KBM-7 (cell line): ENCODE data around the gene RYR3.
A peak's percentile ranks its signal among the peaks of the same experiment; 100 is the strongest.

ENCODE experiments used
- DNase-seq: peaks from one replicate; pipeline ENCODE4 v3.0.0-alpha.2; 2015
- in situ Hi-C: fragments of 300-500 bp; cut with MboI; formaldehyde crosslinking; loops from 2 replicates; pipeline ENCODE4 v1.14.3; 2020; ENCODE audit warnings: low sequenced_read_pairs, low pct_unique_long_range_greater_than_20kb, mixed read lengths

The RYR3 gene

GRCh38 chr15:33710748-33711147 is 400.0 kb downstream of the RYR3 start:
- in situ Hi-C loops, result no loop called here
- DNase-seq, result no peak

GRCh38 chr15:33716025-33716424 is 405.3 kb downstream of the RYR3 start:
- in situ Hi-C loops, result no loop called here
- DNase-seq, result no peak

DNA sequence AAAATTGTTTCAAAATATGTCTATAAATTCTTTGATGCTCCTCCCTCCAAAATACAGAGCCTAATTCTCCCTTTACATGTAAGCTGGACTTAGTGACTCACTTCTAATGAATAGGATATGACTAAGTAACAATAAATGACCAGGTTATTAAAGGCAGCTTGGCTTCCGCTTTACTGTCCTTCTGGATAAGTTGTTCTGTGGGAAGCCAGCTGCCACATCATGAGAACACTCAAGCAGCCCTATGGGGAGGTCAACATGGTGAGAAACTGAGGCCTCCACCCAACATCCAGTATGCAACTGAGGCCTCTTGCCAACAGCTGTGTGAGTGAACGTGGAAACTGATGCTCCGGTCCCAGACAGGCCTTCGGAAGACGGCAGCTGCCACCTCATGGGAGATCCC is 410.2 kb downstream of the RYR3 start:
- in situ Hi-C loops, result no loop called here
- DNase-seq, result no peak

DNA sequence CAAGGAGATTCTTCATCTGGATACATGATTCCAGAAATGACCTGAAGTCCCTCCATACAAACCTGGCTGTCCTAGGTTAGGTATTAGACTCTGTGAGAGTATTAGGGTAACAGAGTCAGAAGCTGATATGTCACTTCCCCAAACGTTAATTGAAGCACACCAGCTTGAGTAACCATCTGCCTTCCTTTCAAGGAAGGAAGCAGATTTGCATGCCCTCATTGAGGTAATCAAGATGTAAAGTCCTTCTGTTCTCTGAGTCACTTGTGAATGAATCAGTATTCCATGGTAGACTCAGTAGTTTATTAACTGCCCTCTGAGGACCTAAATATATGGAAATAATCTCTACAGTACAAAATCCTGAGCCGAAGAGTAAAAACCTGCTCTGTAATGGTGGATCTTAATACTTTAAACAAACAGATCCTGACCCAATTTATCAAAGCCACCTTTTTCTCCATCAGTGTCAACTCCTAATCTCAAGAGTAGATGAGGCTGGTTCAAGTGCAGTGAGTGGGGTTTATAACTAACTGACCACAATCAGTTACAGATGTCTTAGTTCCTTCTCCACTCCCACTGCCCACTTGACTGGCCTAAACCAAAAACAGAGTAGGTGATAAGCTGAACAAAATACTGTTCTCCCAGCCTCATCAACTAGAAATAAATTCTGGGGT is 411.4 kb downstream of the RYR3 start:
- in situ Hi-C loops, result no loop called here
- DNase-seq, result no peak

DNA sequence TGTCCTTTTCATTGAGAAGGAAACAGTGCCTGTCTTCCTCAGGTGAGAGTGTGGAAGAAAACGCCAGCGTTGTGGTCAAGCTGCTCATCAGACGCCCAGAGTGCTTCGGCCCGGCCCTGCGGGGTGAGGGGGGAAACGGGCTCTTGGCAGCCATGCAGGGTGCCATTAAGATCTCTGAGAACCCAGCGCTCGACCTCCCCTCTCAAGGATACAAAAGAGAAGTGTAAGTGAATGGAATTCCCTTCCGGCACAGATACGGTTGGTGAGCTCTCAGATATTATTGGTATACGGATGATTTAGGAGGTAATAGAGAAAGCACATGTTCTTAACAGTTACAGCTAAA is 411.9 kb downstream of the RYR3 start:
- DNase-seq, result no peak
- in situ Hi-C loops, result no loop called here

DNA sequence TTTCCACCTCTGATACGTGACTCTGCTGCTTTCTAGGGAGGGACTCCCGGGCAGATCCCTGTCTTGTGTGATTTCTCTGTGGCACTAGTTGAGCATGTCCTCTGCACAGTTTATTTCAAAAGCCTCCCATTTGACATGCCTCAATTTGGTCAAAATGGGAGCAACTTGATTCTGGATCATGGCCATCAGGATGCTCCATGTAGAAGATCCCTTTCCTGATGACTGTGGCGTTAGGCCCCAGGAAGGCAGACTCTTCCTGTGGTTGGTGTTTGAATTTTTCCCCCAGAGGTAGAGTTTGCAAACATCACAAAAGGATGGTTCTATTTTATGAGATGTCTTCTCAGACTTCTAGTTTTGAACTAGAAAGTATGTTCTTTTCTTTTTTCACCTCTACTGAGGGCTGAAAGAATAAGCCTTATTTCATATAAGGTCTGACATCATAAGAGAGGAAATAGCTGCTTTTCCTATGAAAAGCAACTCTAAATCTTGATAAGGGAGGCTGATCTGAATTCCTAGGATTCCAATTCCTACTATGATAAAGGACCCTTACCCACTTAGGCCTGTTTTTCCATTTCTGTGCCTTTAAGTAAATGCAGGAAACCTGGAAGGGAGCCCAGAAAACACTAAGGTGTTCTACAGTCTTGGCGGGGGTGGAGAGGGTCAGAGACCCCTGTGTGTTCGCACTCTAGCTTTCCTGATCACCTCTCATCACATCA is 413.7 kb downstream of the RYR3 start:
- DNase-seq, result no peak
- in situ Hi-C loops, result loop anchor here (25.0 kb wide), 1 partner anchor 263 kb away; no protein-coding TSS in a partner anchor

- in situ Hi-C loops, result loop anchor here (25.0 kb wide), 1 partner anchor 258 kb away; no protein-coding TSS in a partner anchor
- no peak for DNase-seq
Measured at GRCh38 chr15:33729653-33730052, 418.9 kb downstream of the RYR3 start.

DNA sequence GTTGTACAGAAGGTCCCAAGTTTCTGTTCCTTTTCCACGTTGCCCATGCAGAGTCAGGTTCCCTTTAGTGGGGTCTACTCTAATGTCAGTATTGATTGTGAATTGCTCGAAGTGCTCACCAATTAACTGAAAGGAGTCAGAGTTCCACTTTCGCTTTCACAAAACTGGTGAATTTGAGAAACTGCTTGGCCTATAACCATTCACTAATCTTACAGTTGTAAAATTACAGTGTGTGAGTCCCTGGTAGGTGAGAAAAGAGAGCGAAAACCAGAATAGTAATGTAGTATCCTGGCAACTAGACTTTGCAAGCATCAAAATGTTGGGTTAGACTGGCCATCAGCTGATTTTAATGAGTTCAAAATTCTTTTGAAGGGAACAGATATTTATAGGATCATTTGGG is 420.0 kb downstream of the RYR3 start:
- in situ Hi-C loops, result loop anchor here (25.0 kb wide), 1 partner anchor 256 kb away; no protein-coding TSS in a partner anchor
- no peak for DNase-seq

DNA sequence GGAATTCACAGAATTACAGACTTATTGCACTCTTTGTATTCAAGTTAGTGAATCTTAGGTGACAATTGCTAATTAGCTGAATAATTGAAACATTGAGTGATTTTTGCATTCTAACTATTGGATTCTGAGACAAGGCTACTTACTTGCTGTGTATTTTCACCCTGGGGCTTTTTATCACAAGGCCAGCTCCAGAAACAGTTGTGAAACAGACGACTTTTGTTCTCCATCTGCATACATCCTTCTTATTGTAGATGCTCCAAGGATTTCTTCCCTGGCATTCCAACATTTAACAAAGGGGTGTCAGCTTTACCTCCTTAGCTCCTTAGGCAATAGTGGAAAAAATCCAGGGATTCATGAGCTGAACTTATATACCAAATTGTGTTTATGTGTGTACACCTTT is 424.4 kb downstream of the RYR3 start:
- DNase-seq, result no peak
- in situ Hi-C loops, result loop anchor here (25.0 kb wide), 1 partner anchor 252 kb away; no protein-coding TSS in a partner anchor

DNA sequence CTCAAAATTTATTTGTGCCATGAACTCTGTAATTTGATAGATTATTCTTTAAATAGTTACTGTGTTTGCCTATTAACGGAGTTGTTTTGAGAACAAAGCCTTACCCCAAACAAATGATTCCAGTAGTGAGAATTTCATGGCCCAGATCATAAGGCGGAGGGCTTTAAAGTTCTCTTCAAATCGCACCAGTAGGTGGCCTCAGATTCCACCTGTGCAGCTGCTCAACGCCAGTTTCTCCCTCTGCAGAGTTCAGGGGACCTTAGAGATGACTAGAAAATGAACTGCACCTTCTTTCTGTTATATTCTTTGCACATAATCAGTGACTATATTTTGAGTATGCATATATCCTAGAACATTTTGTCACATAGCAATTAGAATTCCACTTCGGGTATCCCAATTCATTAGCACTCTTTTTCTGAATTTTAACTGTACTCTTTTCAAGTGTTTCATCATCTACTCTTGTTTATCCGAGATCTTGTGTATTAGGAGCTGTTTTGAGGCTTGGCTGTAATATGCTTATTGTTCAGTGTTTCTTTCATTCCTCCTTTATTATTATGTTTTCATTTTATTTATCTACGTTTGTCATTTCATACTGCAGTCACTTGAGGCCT is 425.0 kb downstream of the RYR3 start:
- in situ Hi-C loops, result loop anchor here (25.0 kb wide), 1 partner anchor 252 kb away; no protein-coding TSS in a partner anchor
- DNase-seq, result peak; percentile 34

DNA sequence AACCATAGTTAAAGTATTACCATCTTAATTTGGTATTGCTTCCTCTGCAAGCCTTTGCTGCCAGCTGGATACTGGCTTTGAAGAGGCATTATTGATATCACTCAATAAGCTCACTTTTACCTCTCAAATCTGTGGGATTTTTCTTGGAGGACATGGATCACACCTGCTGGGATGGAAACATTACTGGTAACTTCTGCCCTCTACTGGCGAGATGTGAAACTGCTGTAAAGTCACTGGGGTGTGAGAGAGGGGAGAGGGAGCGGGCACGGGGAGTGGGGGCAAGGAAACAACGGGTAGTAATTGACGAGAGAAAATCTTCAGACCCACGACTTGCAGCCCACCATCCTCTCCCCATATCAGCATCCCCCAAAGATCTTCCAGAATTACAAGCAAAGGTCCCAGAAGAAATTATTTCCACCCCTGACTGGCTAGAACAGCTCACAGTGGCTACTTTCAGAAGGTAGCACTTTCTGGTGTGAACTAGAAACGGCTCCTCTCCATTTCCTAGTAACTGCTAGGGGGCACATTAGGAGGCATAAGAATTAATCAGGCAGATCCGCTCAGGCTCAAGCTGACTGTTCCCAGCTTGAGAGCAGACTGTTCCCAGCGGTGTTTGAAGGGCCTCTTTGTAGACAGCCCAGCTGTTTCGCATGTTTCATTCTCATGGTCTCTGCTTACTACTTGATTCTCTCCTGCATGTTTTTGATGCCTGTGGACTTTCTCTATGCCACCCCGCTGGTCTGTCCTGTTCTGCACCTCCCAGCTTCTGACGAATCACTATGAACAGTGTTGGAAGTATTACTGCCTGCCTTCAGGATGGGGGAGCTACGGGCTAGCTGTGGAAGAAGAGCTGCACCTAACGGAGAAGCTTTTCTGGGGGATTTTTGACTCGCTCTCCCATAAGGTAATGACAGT is 427.2 kb downstream of the RYR3 start:
- DNase-seq, result peak; percentile 58
- in situ Hi-C loops, result loop anchor here (25.0 kb wide), 1 partner anchor 249 kb away; no protein-coding TSS in a partner anchor

- DNase-seq, result no peak
- in situ Hi-C loops, result loop anchor here (25.0 kb wide), 1 partner anchor 248 kb away; no protein-coding TSS in a partner anchor
Measured at GRCh38 chr15:33738941-33739664, 428.3 kb downstream of the RYR3 start.

DNA sequence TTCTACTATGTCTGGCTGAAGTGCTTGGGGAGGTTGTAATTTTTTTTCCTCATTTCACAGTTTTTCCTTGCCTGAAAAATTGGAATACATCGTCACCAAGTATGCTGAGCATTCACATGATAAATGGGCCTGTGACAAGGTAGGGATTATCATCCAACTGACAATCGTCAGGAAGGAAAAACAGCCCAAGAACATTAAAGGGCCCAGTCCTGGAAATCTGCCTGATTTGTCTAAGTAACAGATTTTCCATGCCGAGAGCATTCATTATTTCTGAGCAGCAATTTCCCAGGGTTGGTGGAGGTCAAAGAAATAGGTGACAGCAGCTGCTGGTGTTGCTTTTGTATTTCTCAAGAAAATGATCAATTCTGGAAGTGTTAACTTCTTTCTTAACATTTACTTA is 431.5 kb downstream of the RYR3 start:
- no peak for DNase-seq
- in situ Hi-C loops, result loop anchor here (25.0 kb wide), 1 partner anchor 245 kb away; no protein-coding TSS in a partner anchor

DNA sequence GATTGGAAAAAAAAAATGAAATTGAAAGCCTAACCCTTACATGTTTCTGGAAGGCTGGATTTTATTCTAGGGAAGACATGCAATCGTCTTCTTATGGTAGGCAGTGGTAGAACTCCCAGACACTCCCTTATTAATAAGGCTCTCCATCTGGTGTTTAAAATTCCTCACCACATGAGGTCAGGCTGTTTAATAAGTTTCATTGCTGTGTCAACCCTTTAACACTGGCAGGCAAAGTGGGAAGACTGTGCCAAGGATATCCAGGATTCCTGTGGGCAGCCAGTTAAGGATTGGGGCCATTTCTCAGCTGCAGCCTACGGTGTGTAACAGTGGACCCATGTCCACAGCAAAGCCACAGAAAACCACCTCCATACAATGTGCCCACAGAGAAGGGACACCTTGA is 432.0 kb downstream of the RYR3 start:
- in situ Hi-C loops, result loop anchor here (25.0 kb wide), 1 partner anchor 245 kb away; no protein-coding TSS in a partner anchor
- DNase-seq, result no peak

DNA sequence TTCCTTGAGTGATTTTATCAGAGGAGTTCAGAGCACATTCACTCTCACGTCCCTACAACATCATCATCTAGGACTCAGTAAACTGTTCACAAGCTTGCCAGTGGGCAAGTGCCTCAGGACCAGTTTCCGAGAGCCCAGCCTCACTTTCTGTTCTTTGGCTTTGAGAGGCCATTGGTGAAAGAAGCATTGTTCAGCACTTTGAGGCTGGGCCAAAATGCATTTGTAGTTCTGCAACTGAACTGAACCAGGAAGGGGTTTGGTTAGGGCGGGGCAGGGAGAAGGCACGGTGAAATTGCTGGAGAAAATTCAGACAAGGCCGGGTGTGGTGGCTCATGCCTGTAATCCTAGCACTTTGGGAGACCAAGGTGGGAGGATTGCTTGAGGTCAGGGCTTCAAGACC is 435.4 kb downstream of the RYR3 start:
- in situ Hi-C loops, result loop anchor here (25.0 kb wide), 1 partner anchor 241 kb away; no protein-coding TSS in a partner anchor
- no peak for DNase-seq

DNA sequence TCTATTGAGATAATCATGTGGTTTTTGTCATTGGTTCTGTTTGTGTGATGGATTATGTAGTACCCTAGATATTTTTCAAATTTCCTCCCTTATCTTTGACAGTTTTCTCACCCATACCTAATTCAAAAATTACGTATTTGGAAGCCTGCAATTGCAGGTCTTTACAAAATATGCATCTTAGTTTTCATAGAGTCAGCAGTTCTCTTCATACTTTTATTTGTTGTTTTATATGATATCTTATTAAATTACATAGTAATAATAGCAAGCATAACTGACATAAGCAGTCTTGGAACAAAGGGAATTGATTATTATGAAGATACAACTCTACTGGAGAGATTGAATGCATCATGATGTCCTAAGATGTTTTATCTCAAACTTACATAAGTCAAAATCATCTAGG is 442.2 kb downstream of the RYR3 start:
- in situ Hi-C loops, result no loop called here
- DNase-seq, result no peak

DNA sequence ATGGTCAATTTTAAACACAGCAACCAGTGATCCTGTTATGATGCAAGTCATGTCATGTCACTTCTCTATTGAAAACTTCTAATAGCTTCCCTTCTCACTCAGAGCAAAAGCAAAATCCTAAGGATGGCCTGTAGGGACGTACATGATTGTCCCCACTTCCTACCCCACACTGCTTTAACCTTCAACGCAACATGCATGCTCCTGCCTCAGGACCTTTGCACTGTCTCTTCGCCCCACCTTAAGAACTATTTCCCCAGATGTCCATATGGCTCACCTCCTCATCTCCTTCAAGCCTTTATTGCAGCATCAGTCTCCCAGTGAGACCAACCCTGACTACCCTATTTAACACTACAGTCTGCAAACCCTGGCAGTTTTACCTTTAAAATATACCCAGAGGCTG is 443.5 kb downstream of the RYR3 start:
- in situ Hi-C loops, result no loop called here
- no peak for DNase-seq

DNA sequence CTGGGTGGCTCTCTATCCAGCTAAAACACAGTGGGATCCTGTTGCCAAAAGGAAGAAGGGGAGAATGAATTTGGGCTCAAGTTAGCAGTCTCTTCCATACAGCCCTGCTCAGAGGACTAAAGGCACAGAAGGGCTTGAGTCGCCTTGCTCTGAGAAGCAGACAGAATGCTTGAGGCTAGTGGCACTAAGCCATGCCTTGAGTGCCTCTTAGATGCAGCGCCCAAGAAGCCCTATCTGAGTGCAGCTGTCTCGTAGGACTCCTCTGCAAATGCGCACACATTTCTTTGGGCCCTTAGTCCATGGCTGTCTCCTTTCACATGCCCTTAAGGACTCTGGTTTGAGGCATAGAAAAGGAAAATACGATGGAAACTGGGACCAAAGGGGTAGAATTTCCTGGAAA is 446.2 kb downstream of the RYR3 start:
- in situ Hi-C loops, result no loop called here
- DNase-seq, result no peak
